Muscle layer of duodenum (tissue), 2 donors: ENCODE results near the gene PAPOLA.

Experiments
- H3K27ac ChIP-seq: one replicate; pipeline ENCODE4 v1.7.0; 2013; ENCODE audit warnings: mild to moderate bottlenecking, low read length
- H3K27me3 ChIP-seq: one replicate; pipeline ENCODE4 v1.7.0; 2013; ENCODE audit warnings: low read depth, mild to moderate bottlenecking, control low read depth, low read length
- H3K36me3 ChIP-seq, 2 donors: one replicate each; pipeline ENCODE4 v1.7.0; 2013; ENCODE audit warnings: low read length in 2 of 2, control low read depth in 1 of 2, mild to moderate bottlenecking in 1 of 2; ENCODE audit not compliant: insufficient read depth in 2 of 2, control insufficient read depth in 1 of 2
- H3K4me1 ChIP-seq, 2 donors: one replicate each; pipeline ENCODE4 v1.7.0; 2013; ENCODE audit warnings: low read length in 2 of 2, mild to moderate bottlenecking in 2 of 2, control low read depth in 1 of 2, moderate library complexity in 1 of 2; ENCODE audit not compliant: insufficient read depth in 2 of 2, control insufficient read depth in 1 of 2
- H3K4me3 ChIP-seq, 2 donors: one replicate each; pipeline ENCODE4 v1.7.0; 2013; ENCODE audit warnings: low read length in 2 of 2, low read depth in 1 of 2, mild to moderate bottlenecking in 1 of 2
- H3K9me3 ChIP-seq, 2 donors: one replicate each; pipeline ENCODE4 v1.7.0; 2013; ENCODE audit warnings: low read length in 2 of 2, control low read depth in 1 of 2, mild to moderate bottlenecking in 1 of 2; ENCODE audit not compliant: control insufficient read depth in 1 of 2
- donor health status: healthy.

The PAPOLA gene

GRCh38 chr14:96587823-96588385 lies 85.7 kb downstream of the PAPOLA start:
- no peak overlapping the region for H3K27ac ChIP-seq
- H3K27me3 ChIP-seq = no peaks in the 10 kb centered on the region
- H3K4me1 ChIP-seq = peaks cover 0 to 8% of the 10 kb centered on the region in 2 donors
- H3K36me3 ChIP-seq = no peaks in the 10 kb centered on the region
- no peak overlapping the region for H3K4me3 ChIP-seq
- H3K9me3 ChIP-seq = no peaks in the 10 kb centered on the region

DNA sequence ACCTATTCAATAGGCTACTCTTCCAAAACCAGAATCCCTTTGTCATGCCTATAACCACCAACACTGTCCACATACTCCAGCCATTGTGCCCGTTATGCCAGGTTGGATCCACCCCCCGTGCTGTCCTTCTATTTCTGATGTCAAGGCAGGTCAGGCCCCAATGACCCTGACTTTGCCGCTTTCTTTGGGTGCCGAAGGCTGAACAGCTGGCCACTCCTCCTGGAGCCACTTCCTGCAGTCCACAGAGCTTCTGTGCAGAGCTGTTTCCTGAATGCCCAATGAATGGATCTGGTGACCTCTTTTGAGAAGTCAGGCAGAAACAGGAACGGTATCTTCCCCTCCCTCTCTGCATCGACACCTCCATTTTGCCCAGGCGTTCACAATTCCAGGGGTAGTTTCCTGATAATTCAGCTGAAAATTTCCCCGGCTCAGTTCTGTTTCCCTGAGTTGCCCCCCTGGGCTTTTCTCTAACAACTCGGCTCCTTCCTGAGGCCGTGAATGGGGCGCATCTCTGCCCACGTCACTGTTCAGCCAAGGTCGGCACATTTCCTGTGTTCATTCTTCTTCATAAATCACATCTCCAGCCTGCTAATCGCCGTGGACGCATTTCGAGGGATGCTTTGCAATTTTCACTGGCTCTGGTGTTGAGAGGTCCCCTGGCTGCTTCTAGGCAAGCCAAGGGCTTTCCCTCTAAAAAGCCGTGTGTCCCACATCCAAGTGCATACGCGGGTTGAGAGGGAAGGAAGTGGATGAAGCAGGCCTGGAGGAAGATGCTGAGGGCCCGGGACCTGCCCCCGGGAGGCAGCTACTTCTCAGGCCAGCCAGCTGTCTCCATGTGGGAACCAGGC lies 86.5 kb downstream of the PAPOLA start:
- H3K27ac ChIP-seq = no peak overlapping the region
- no peaks in the 10 kb centered on the region for H3K27me3 ChIP-seq
- H3K4me1 ChIP-seq = peaks cover 0 to 9% of the 10 kb centered on the region in 2 donors
- no peak overlapping the region for H3K4me3 ChIP-seq
- H3K36me3 ChIP-seq = no peaks in the 10 kb centered on the region
- H3K9me3 ChIP-seq = no peaks in the 10 kb centered on the region

GRCh38 chr14:96589577-96589976 lies 87.4 kb downstream of the PAPOLA start:
- Histone ChIP-seq H3K4me1 (peaks cover 0 to 9% of the 10 kb centered on the region in 2 donors), H3K27me3 (no peaks in the 10 kb centered on the region), H3K4me3 (no peak overlapping the region), H3K27ac (no peak overlapping the region), H3K9me3 (no peaks in the 10 kb centered on the region), H3K36me3 (no peaks in the 10 kb centered on the region)

- no peaks in the 10 kb centered on the region for H3K36me3 ChIP-seq
- no peaks in the 10 kb centered on the region for H3K27me3 ChIP-seq
Measured at GRCh38 chr14:96590190-96590864, 88.1 kb downstream of the PAPOLA start.

GRCh38 chr14:96592591-96593386 lies 90.6 kb downstream of the PAPOLA start:
- Histone ChIP-seq H3K4me3 (peak overlapping the region; percentile 46 to 63), H3K4me1 (peaks cover 0 to 9% of the 10 kb centered on the region in 2 donors), H3K9me3 (no peaks in the 10 kb centered on the region), H3K27me3 (no peaks in the 10 kb centered on the region), H3K36me3 (no peaks in the 10 kb centered on the region), H3K27ac (no peak overlapping the region)

More at GRCh38 chr14:96590190-96590864, 88.1 kb downstream of the PAPOLA start:
- Histone ChIP-seq H3K4me1 (peaks cover 0 to 9% of the 10 kb centered on the region in 2 donors), H3K27ac (no peak overlapping the region), H3K9me3 (no peaks in the 10 kb centered on the region), H3K4me3 (no peak overlapping the region)

- no peaks in the 10 kb centered on the region for H3K36me3 ChIP-seq
- H3K4me1 ChIP-seq = peaks cover 0 to 9% of the 10 kb centered on the region in 2 donors
- H3K27ac ChIP-seq = no peak overlapping the region
- H3K27me3 ChIP-seq = no peaks in the 10 kb centered on the region
- no peaks in the 10 kb centered on the region for H3K9me3 ChIP-seq
- no peak overlapping the region for H3K4me3 ChIP-seq
Measured at GRCh38 chr14:96594961-96595360, 92.8 kb downstream of the PAPOLA start.

DNA sequence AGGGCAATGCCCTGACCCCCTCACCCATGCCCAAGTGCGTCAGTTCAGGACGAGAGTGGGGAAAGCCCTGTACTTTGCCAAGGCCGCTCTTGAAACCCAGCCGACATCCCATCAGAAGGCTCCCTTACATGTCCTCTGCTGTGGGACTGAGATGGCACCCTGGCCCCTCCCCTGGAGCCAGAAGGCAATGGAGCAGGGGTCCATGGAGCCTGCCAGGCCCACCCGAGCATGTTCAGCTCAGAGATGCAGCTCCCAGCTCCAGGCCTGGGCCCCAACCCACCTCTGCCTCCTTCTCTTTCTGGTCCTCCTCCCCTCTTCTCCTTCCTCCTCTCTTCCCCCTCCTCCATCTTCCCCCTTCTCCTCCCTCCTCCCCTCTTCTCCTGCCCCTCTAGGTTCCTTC lies 95.5 kb downstream of the PAPOLA start:
- H3K4me3 ChIP-seq = no peak overlapping the region
- H3K27me3 ChIP-seq = no peaks in the 10 kb centered on the region
- H3K27ac ChIP-seq = no peak overlapping the region
- H3K9me3 ChIP-seq = no peaks in the 10 kb centered on the region
- no peaks in the 10 kb centered on the region for H3K36me3 ChIP-seq
- peaks cover 0 to 4% of the 10 kb centered on the region in 2 donors for H3K4me1 ChIP-seq

- Histone ChIP-seq H3K27ac (no peak overlapping the region), H3K27me3 (no peaks in the 10 kb centered on the region), H3K4me3 (no peak overlapping the region), H3K4me1 (no peaks in the 10 kb centered on the region), H3K9me3 (no peaks in the 10 kb centered on the region), H3K36me3 (no peaks in the 10 kb centered on the region)
Measured at GRCh38 chr14:96598332-96598928, 96.2 kb downstream of the PAPOLA start.

DNA sequence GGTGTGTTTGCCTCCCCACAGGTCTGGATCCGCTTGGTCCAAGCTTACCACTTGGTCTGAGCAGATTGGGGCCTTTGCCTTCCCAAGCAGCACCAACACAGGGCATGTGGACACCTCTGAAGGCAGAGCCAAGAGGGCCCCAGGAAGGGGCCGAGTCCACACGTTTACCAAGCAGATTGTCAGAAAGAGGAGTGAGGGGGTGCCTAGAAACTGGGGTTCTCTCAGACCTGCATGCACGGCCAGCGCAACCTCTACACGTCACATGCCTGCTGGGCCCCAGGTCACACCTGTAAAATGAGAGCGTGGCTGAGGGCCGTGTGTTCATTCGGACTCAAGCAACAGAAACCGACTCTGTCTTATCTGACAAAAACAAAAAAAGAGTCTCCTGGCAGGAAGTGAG lies 96.9 kb downstream of the PAPOLA start:
- Histone ChIP-seq H3K27me3 (no peaks in the 10 kb centered on the region), H3K4me1 (no peaks in the 10 kb centered on the region), H3K36me3 (no peaks in the 10 kb centered on the region), H3K9me3 (no peaks in the 10 kb centered on the region), H3K27ac (no peak overlapping the region), H3K4me3 (no peak overlapping the region)

DNA sequence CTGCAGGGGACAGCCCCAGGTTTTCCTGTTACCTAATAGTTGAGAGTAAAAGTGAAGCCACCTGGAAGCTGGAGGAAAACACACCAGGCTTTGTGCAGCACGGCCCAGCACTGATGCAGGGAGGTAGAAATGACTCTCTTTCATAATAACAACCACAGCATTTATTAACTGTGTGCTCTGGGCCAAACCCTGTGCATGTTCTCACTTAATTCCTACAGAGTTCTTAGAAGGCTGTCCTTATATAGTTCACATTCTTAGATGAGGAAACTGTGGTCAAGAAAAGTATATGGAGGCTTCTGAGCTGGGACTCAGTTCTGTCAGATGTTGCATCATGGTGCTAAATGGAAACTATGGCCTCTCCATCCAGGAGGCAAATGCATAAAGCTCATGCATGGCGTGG lies 100.0 kb downstream of the PAPOLA start:
- H3K27me3 ChIP-seq = no peaks in the 10 kb centered on the region
- no peak overlapping the region for H3K27ac ChIP-seq
- no peaks in the 10 kb centered on the region for H3K4me1 ChIP-seq
- peaks cover 0 to 3% of the 10 kb centered on the region in 2 donors for H3K9me3 ChIP-seq
- no peak overlapping the region for H3K4me3 ChIP-seq
- H3K36me3 ChIP-seq = no peaks in the 10 kb centered on the region
